HepG2 (cell line): ENCODE results near the gene RHOC. TPM values are rescaled to one million over a fixed set of nuclear protein-coding genes. Genes with fewer than 3 reads are reported as not detected.

Source experiments
- ARID4A ChIP-seq: sonication (generic); formaldehyde crosslinking; IDR thresholded peaks from 2 replicates; pipeline ENCODE4 v1.5.0; 2020; ENCODE audit warnings: mild to moderate bottlenecking, missing genetic modification reagents, borderline replicate concordance
- ESRRA ChIP-seq: sonication (generic); formaldehyde crosslinking; IDR thresholded peaks from 2 replicates; pipeline ENCODE4 v1.5.1; 2020; ENCODE audit warnings: mild to moderate bottlenecking, low read depth, missing genetic modification reagents
- FOSL2 ChIP-seq: sonication (generic); formaldehyde crosslinking; IDR thresholded peaks from 2 replicates; pipeline ENCODE4 v1.4.0; 2020; ENCODE audit warnings: missing genetic modification reagents
- HOXA7 ChIP-seq: sonication (generic); formaldehyde crosslinking; IDR thresholded peaks from 2 replicates; pipeline ENCODE4 v1.8.1; 2022; ENCODE audit warnings: mild to moderate bottlenecking, missing genetic modification reagents, moderate library complexity
- NBN ChIP-seq: fragments of 450-650 bp; conservative IDR thresholded peaks from 2 replicates; pipeline ENCODE4 v1.6.1; 2017
- NCOR1 ChIP-seq: fragments of 200-600 bp; sonication (generic); IDR thresholded peaks from 2 replicates; pipeline ENCODE4 v1.7.0; 2017; ENCODE audit warnings: antibody characterized with exemption, low read length, borderline replicate concordance
- NFE2 ChIP-seq: sonication (generic); formaldehyde crosslinking; IDR thresholded peaks from 2 replicates; pipeline ENCODE4 v1.4.0; 2020; ENCODE audit warnings: missing genetic modification reagents
- NFIC ChIP-seq: IDR thresholded peaks from 2 replicates; pipeline ENCODE4 v1.6.1; 2012; ENCODE audit warnings: mild to moderate bottlenecking, low read length, inconsistent platforms
- PHF5A ChIP-seq: IDR thresholded peaks from one replicate; pipeline ENCODE4 v1.6.1; 2018; ENCODE audit warnings: low read depth, missing genetic modification reagents; ENCODE audit not compliant: unreplicated experiment
- PREB ChIP-seq: sonication (generic); formaldehyde crosslinking; IDR thresholded peaks from 2 replicates; pipeline ENCODE4 v1.4.0; 2020; ENCODE audit warnings: missing genetic modification reagents
- SP1 ChIP-seq, 2 experiments: fragments of 450-650 bp in 1 of 2; sonication (generic) in 1 of 2; formaldehyde crosslinking in 1 of 2; IDR thresholded peaks; 2 replicates each; pipeline versions ENCODE4 v1.4.0 to v1.6.1; 2016 to 2020; ENCODE audit warnings: missing genetic modification reagents in 1 of 2
- SYNCRIP ChIP-seq: fragments of 200-400 bp; formaldehyde crosslinking; IDR thresholded peaks from 2 replicates; pipeline ENCODE4 v1.6.1; 2018; ENCODE audit warnings: mild to moderate bottlenecking, low read depth, low read length; ENCODE audit not compliant: insufficient read depth
- TFE3 ChIP-seq: IDR thresholded peaks from 2 replicates; pipeline ENCODE4 v1.6.1; 2016
- ZFP36L1 ChIP-seq: sonication (generic); formaldehyde crosslinking; IDR thresholded peaks from 2 replicates; pipeline ENCODE4 v1.8.0; 2022; ENCODE audit warnings: mild to moderate bottlenecking, missing genetic modification reagents, moderate library complexity
- ZNF335 ChIP-seq: sonication (generic); formaldehyde crosslinking; IDR thresholded peaks from 2 replicates; pipeline ENCODE4 v1.4.0; 2020; ENCODE audit warnings: missing genetic modification reagents
- ZNF547 ChIP-seq: sonication (generic); formaldehyde crosslinking; IDR thresholded peaks from 2 replicates; pipeline ENCODE4 v1.5.1; 2020; ENCODE audit warnings: mild to moderate bottlenecking, missing genetic modification reagents
- ZNF558 ChIP-seq: sonication (generic); formaldehyde crosslinking; IDR thresholded peaks from 2 replicates; pipeline ENCODE4 v1.9.0; 2022; ENCODE audit warnings: mild to moderate bottlenecking, missing genetic modification reagents, borderline replicate concordance
- polyA plus RNA-seq, 8 experiments: library from polyadenylated mRNA; depleted of rRNA in 3 of 8; stranded (reverse) in 7 of 8; unstranded in 1 of 8; fragments of >200 nt; fragmentation: Illumina TruSeq in 4 of 8; extraction: Trizol in 4 of 8; gene quantifications; 2 replicates each; pipeline versions ENCODE4 v1.2.1 to v1.2.3, GENCODE V29; 2011 to 2016; ENCODE audit warnings: low read depth in 4 of 8, missing spikeins in 1 of 8, mixed read lengths in 1 of 8; ENCODE audit not compliant: insufficient read depth in 1 of 8
- total RNA-seq, 5 experiments: library from RNA; depleted of rRNA; stranded (reverse); fragments of >200 nt; fragmentation: Illumina TruSeq; extraction: Trizol; gene quantifications; 2 replicates each; pipeline ENCODE4 v1.2.3, GENCODE V29; 2016; ENCODE audit warnings: low read depth in 1 of 5
- TF ChIP-seq, protein P1 (sequence below): IDR thresholded peaks from 2 replicates; pipeline ENCODE4 v1.6.1; 2012; ENCODE audit warnings: inconsistent platforms
- TF ChIP-seq, protein P2 (sequence below): sonication (generic); formaldehyde crosslinking; IDR thresholded peaks from 2 replicates; pipeline ENCODE4 v1.5.1; 2020; ENCODE audit warnings: mild to moderate bottlenecking, moderate library complexity, missing genetic modification reagents

Gene RHOC
- total and polyA plus RNA-seq, 2 of the 13 experiments (the other 11 are each of a cell fraction or from before 2014, with no cell fraction given): 64.3 to 182 TPM

DNA sequence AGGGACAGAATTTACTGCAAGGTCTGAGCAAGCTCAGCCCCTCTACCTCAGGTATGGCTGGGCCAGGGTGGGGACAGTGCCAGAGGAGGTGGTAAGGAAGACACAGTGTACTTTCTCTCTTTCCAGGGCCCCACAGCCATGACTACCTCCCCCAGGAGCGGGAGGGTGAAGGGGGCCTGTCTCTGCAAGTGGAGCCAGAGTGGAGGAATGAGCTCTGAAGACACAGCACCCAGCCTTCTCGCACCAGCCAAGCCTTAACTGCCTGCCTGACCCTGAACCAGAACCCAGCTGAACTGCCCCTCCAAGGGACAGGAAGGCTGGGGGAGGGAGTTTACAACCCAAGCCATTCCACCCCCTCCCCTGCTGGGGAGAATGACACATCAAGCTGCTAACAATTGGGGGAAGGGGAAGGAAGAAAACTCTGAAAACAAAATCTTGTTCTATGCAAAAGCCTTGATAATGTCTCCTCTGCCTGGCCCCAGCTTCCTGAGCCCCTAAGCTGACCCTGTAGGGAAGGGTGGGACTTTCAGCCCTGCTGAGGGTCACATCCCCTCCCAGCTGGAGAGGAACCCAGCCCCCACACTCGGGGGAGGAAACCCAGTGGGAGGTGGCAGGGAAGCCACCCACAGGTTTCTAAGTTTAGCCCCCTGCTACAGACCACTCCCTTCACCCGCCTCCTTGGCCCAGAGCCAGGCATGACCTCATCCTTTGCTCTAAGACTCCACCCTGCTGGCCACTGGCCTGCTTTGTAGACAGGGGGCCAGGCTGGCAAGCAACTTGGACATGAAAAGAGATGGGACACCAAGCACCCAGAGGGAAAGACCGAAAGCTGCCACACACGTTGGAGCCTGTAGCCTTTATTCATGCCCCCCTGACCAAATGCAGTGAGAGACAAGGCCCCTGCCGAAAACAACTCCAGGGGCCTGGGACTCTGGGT, 6.4 kb downstream of the RHOC start (continued):
- peak; percentile 47; the same call in 1 of the 2 replicates for TF ChIP-seq ZFP36L1
- no peak for TF ChIP-seq ZNF558
- TF ChIP-seq SYNCRIP: no peak
- TF ChIP-seq ZNF547 (CRISPR knock-in tag): 0 out of 2 replicates have a peak, but pooled peaks have one; percentile 71
- TF ChIP-seq, protein P1, sequence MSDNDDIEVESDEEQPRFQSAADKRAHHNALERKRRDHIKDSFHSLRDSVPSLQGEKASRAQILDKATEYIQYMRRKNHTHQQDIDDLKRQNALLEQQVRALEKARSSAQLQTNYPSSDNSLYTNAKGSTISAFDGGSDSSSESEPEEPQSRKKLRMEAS: no peak
- TF ChIP-seq NFIC: peak; percentile 83
- 0 out of 2 replicates have a peak, but pooled peaks have one; percentile 17 for TF ChIP-seq ZNF335
- no peak for TF ChIP-seq SP1 (IDR thresholded peaks at IDR 0.05)
- peak; percentile 26; the same call in 1 of the 2 replicates for TF ChIP-seq SP1 (CRISPR knock-in tag; IDR thresholded peaks at IDR 0.05)
- no peak for TF ChIP-seq HOXA7 (CRISPR knock-in tag)
- no peak for TF ChIP-seq NFE2 (CRISPR knock-in tag)
- no peak for TF ChIP-seq NBN
- TF ChIP-seq ESRRA: 0 out of 2 replicates have a peak, but pooled peaks have one; percentile 19
- TF ChIP-seq, protein P2, sequence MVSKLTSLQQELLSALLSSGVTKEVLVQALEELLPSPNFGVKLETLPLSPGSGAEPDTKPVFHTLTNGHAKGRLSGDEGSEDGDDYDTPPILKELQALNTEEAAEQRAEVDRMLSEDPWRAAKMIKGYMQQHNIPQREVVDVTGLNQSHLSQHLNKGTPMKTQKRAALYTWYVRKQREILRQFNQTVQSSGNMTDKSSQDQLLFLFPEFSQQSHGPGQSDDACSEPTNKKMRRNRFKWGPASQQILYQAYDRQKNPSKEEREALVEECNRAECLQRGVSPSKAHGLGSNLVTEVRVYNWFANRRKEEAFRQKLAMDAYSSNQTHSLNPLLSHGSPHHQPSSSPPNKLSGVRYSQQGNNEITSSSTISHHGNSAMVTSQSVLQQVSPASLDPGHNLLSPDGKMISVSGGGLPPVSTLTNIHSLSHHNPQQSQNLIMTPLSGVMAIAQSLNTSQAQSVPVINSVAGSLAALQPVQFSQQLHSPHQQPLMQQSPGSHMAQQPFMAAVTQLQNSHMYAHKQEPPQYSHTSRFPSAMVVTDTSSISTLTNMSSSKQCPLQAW: peak; percentile 66
- no peak for TF ChIP-seq PREB (CRISPR knock-in tag)
- TF ChIP-seq ARID4A: peak; percentile 66; the same call in 1 of the 2 replicates
- TF ChIP-seq PHF5A: peak; percentile 32
- TF ChIP-seq FOSL2 (CRISPR knock-in tag): peak; percentile 48; the same call in 1 of the 2 replicates
- peak; percentile 29; the same call in 1 of the 2 replicates for TF ChIP-seq NCOR1
- TF ChIP-seq TFE3: 0 out of 2 replicates have a peak, but pooled peaks have one; percentile 14
